ENCODE measurements around the gene ADAM19.
"Not testable (repeated sequence)": the region's sequence is repeated elsewhere in the genome, so short reads cannot be mapped to it uniquely, and the experiment has no call there.

Gene ADAM19

DNA sequence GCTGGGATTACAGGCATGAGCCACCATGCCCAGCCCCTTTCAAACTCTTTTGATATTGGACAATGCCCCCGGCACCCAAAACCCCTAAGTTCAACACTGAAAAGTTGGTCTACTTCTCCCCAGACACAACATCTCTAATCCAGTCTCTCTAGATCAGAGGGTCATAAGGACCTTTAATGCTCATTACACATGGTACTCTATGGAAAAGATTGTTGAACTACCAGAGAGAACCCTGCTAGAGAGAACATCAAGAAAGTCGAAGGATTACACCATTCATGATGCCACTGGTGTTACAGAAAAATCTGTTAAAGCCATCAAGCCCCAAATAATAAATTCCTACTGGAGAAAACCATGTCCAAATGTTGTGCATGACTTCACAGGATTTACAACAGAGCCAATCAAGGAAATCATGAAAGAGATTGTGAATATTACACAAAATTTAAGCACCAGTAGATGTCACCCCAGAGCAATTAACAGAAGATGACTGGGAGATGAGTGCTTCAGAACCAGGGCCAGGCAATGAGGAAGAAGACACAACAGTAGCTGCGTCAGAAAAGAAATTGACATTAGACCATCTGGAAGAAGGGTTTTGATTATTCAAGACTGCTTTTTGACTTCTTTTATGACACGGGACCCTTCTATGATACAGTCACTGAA lies 143.9 kb downstream of the ADAM19 start:
- Histone ChIP-seq H3K27ac (ENCODE audit: low read depth, low read length) (no peak overlapping the region), H3K4me3 (ENCODE audit: low read length) (no peak overlapping the region), H3K9ac (ENCODE audit: low read depth, low read length) (no peak overlapping the region), H3K4me1 (ENCODE audit: insufficient read depth, low read length) (no peaks in the 10 kb centered on the region), H3K27me3 (ENCODE audit: insufficient read depth, low read length) (no peaks in the 10 kb centered on the region), H3K36me3 (ENCODE audit: insufficient read depth, low read length) (no peaks in the 10 kb centered on the region), H3K9me3 (ENCODE audit: insufficient read depth, low read depth, low read length) (no peaks in the 10 kb centered on the region)
- whole genome bisulfite sequencing = 59% methylated on average over 4 of the region's 4 CpGs

- not testable (repeated sequence) for H3K36me3 ChIP-seq (ENCODE audit: insufficient read depth, low read length); H3K4me1 ChIP-seq (ENCODE audit: insufficient read depth, low read length); H3K9me3 ChIP-seq (ENCODE audit: insufficient read depth, low read depth, low read length); H3K9ac ChIP-seq (ENCODE audit: low read depth, low read length); H3K27ac ChIP-seq (ENCODE audit: low read depth, low read length); H3K4me3 ChIP-seq (ENCODE audit: low read length); H3K27me3 ChIP-seq (ENCODE audit: insufficient read depth, low read length)
- 95% methylated on average over 5 of the region's 5 CpGs for WGBS
Measured at GRCh38 chr5:157429920-157430319, 145.7 kb downstream of the ADAM19 start.
